UCSD-AML1 (cell line): Measurements from ENCODE around the gene TBL3.

Experiments
- DNase-seq: peaks from one replicate; lab custom pipeline; 2025; ENCODE audit not compliant: unreplicated experiment; lab: John Stamatoyannopoulos, UW

Gene TBL3

GRCh38 chr16:1981398-1981836 is 9.6 kb downstream of the TBL3 start, which contains the start of gene NOXO1:
TSS of gene NOXO1 (minus strand) at chr16:1981469. CDS start at chr16:1981179, 290 bp downstream.
- no peak for DNase-seq

GRCh38 chr16:1982013-1982433 is 10.2 kb downstream of the TBL3 start:
- no peak for DNase-seq

GRCh38 chr16:1982991-1983543 is 11.2 kb downstream of the TBL3 start:
- no peak for DNase-seq

- peak; percentile 95 for DNase-seq
Observed at GRCh38 chr16:1983544-1984346, 11.9 kb downstream of the TBL3 start, which contains the start of gene GFER. TSS of gene GFER (plus strand) at chr16:1984193. CDS start at chr16:1984219, 26 bp downstream.

- no peak for DNase-seq
Observed at GRCh38 chr16:1984347-1985225, 12.7 kb downstream of the TBL3 start.

- DNase-seq, result no peak
Observed at GRCh38 chr16:1985466-1986150, 13.8 kb downstream of the TBL3 start.

GRCh38 chr16:1987198-1987597 is 15.3 kb downstream of the TBL3 start:
- no peak for DNase-seq

- DNase-seq, result no peak
Observed at GRCh38 chr16:1989209-1990100, 17.6 kb downstream of the TBL3 start, which contains the start of gene SYNGR3. TSS of gene SYNGR3 (plus strand) at chr16:1989970. CDS start at chr16:1990103, 133 bp downstream.

- no peak for DNase-seq
Observed at GRCh38 chr16:1990101-1990350, 18.2 kb downstream of the TBL3 start.

- no peak for DNase-seq
Observed at GRCh38 chr16:1990351-1991134, 18.7 kb downstream of the TBL3 start.

GRCh38 chr16:1991135-1991551 is 19.3 kb downstream of the TBL3 start:
- DNase-seq, result no peak

- DNase-seq, result no peak
Observed at GRCh38 chr16:1991588-1991947, 19.7 kb downstream of the TBL3 start.

- DNase-seq, result peak; percentile 93
Observed at GRCh38 chr16:1991948-1992703, 20.3 kb downstream of the TBL3 start.

GRCh38 chr16:1992704-1993317 is 21.0 kb downstream of the TBL3 start:
- DNase-seq, result no peak

- DNase-seq, result no peak
Observed at GRCh38 chr16:1993731-1994131, 21.9 kb downstream of the TBL3 start.

GRCh38 chr16:1997494-1998359 is 25.9 kb downstream of the TBL3 start:
- DNase-seq, result no peak

GRCh38 chr16:1998360-1998835 is 26.5 kb downstream of the TBL3 start:
- no peak for DNase-seq
